ENCODE measurements around the gene EXT2.

EXT2 gene

GRCh38 chr11:44190883-44191230, 95.4 kb downstream of the EXT2 start:
- TF ChIP-seq POLR2AphosphoS5 (IDR thresholded peaks at IDR 0.05; ENCODE audit: low read depth) (no peak), SPI1 (IDR thresholded peaks at IDR 0.05; ENCODE audit: borderline replicate concordance, low read depth) (no peak), CTCF (IDR thresholded peaks at IDR 0.05; ENCODE audit: insufficient read depth, low read length) (no peak), GABPA (IDR thresholded peaks at IDR 0.05; ENCODE audit: low read depth) (no peak), REST (IDR thresholded peaks at IDR 0.05; ENCODE audit: insufficient replicate concordance, low read depth) (no peak)
- Histone ChIP-seq H3K4me3 (replicated peaks; ENCODE audit: insufficient read depth, low read length) (no peak overlapping the region), H3K27ac (replicated peaks) (no peak overlapping the region), H3K27me3 (ENCODE audit: insufficient read depth, poor library complexity, severe bottlenecking) (no peaks in the 10 kb centered on the region)
- no peak for DNase-seq (ENCODE audit: low read depth in 1 of 2, low spot score in 1 of 2)

- no peak overlapping the region for H3K4me3 ChIP-seq (replicated peaks; ENCODE audit: insufficient read depth, low read length)
- no peaks in the 10 kb centered on the region for H3K27me3 ChIP-seq (ENCODE audit: insufficient read depth, poor library complexity, severe bottlenecking)
- H3K27ac ChIP-seq (replicated peaks): no peak overlapping the region
- DNase-seq (ENCODE audit: low read depth in 1 of 2, low spot score in 1 of 2): no peak
- TF ChIP-seq REST (IDR thresholded peaks at IDR 0.05; ENCODE audit: insufficient replicate concordance, low read depth) (no peak), POLR2AphosphoS5 (IDR thresholded peaks at IDR 0.05; ENCODE audit: low read depth) (no peak), SPI1 (IDR thresholded peaks at IDR 0.05; ENCODE audit: borderline replicate concordance, low read depth) (no peak), GABPA (IDR thresholded peaks at IDR 0.05; ENCODE audit: low read depth) (no peak), CTCF (IDR thresholded peaks at IDR 0.05; ENCODE audit: insufficient read depth, low read length) (no peak)
Observed at GRCh38 chr11:44191322-44192016, 96.0 kb downstream of the EXT2 start.

DNA sequence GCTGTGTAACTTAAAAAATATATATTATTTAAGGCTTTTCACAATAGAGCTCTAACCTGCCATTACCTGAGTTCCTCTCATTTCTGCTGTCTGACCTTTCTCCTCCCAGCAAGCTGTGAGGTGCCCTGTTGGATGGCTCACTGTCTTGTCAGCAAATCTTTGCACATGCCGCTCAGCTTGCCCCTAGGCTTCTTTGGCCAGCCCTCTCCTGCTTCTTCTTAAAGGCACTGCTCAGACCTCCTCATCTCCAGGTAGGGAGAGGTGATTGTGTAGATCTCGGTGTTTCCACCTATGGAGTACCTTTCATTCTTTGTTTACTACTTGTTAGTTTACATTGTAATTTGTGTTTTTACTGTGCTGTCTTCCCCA, 96.5 kb downstream of the EXT2 start:
- TF ChIP-seq POLR2AphosphoS5 (IDR thresholded peaks at IDR 0.05; ENCODE audit: low read depth) (no peak), CTCF (IDR thresholded peaks at IDR 0.05; ENCODE audit: insufficient read depth, low read length) (no peak), GABPA (IDR thresholded peaks at IDR 0.05; ENCODE audit: low read depth) (no peak), REST (IDR thresholded peaks at IDR 0.05; ENCODE audit: insufficient replicate concordance, low read depth) (no peak), SPI1 (IDR thresholded peaks at IDR 0.05; ENCODE audit: borderline replicate concordance, low read depth) (no peak)
- Histone ChIP-seq H3K27ac (replicated peaks) (no peak overlapping the region), H3K27me3 (ENCODE audit: insufficient read depth, poor library complexity, severe bottlenecking) (no peaks in the 10 kb centered on the region), H3K4me3 (replicated peaks; ENCODE audit: insufficient read depth, low read length) (no peak overlapping the region)
- no peak for DNase-seq (ENCODE audit: low read depth in 1 of 2, low spot score in 1 of 2)

Data from HL-60 (cell line).